K562 (cell line): ENCODE results near the gene MRPL55. TPM values are rescaled to one million over a fixed set of nuclear protein-coding genes. Genes with fewer than 3 reads are reported as not detected.

Experiments used
- ARID2 ChIP-seq: fragments of 450-650 bp; IDR thresholded peaks from 2 replicates; pipeline ENCODE4 v1.6.1; 2017; ENCODE audit warnings: antibody characterized with exemption, mild to moderate bottlenecking
- CXXC5 ChIP-seq: fragments of 250-450 bp; sonication (Bioruptor Pico); IDR thresholded peaks from 2 replicates; pipeline ENCODE4 v1.8.0; 2022; ENCODE audit warnings: inconsistent platforms, mild to moderate bottlenecking, moderate library complexity
- LCOR ChIP-seq: sonication (generic); formaldehyde crosslinking; IDR thresholded peaks from 2 replicates; pipeline ENCODE4 v1.8.0; 2022; ENCODE audit warnings: mild to moderate bottlenecking, missing genetic modification reagents
- OTX1 ChIP-seq: fragments of 450-650 bp; formaldehyde crosslinking; IDR thresholded peaks from 2 replicates; pipeline ENCODE4 v1.4.0; 2022; ENCODE audit warnings: mild to moderate bottlenecking
- POLR3G ChIP-seq: IDR thresholded peaks from 2 replicates; pipeline ENCODE4 v1.6.1; 2011; ENCODE audit not compliant: insufficient read length, insufficient replicate concordance; ENCODE audit errors: extremely low read depth
- RAD51 ChIP-seq: fragments of 450-650 bp; IDR thresholded peaks from 2 replicates; pipeline ENCODE4 v1.7.1; 2016; ENCODE audit warnings: low read depth, mild to moderate bottlenecking, borderline replicate concordance
- SAFB ChIP-seq: fragments of 200-400 bp; formaldehyde crosslinking; IDR thresholded peaks from 2 replicates; pipeline ENCODE4 v1.6.1; 2017; ENCODE audit warnings: low read depth, low read length, borderline replicate concordance
- SAP30 ChIP-seq: fragments of 200-600 bp; sonication (generic); IDR thresholded peaks from 2 replicates; pipeline ENCODE4 v1.6.1; 2012; ENCODE audit warnings: borderline replicate concordance, low read depth, mild to moderate bottlenecking, moderate library complexity, low read length, control low read depth, inconsistent platforms; ENCODE audit not compliant: insufficient read depth, poor library complexity, severe bottlenecking
- SPI1 ChIP-seq: IDR thresholded peaks from 2 replicates; pipeline ENCODE4 v1.6.1; 2011; ENCODE audit warnings: low read depth, low read length, control low read depth, borderline replicate concordance
- SREBF1 ChIP-seq: fragments of 150-350 bp; IDR thresholded peaks from 2 replicates; pipeline ENCODE4 v1.6.1; 2014; ENCODE audit warnings: antibody characterized with exemption, low read depth, low read length, borderline replicate concordance
- THRAP3 ChIP-seq: fragments of 450-650 bp; IDR thresholded peaks from 2 replicates; pipeline ENCODE4 v1.6.1; 2016; ENCODE audit warnings: mild to moderate bottlenecking, inconsistent platforms, borderline replicate concordance
- YY1 ChIP-seq, 3 experiments: IDR thresholded peaks; 2 replicates each; pipeline ENCODE4 v1.6.1; 2011; ENCODE audit warnings: low read length in 2 of 3, mild to moderate bottlenecking in 2 of 3, moderate library complexity in 2 of 3, borderline replicate concordance in 1 of 3, control low read depth in 1 of 3, low read depth in 1 of 3; ENCODE audit not compliant: insufficient read depth in 3 of 3, insufficient replicate concordance in 2 of 3, control insufficient read depth in 1 of 3, insufficient read length in 1 of 3; ENCODE audit errors: extremely low read depth in 1 of 3
- ZNF146 ChIP-seq: IDR thresholded peaks from one replicate; pipeline ENCODE4 v1.6.1; 2018; ENCODE audit warnings: missing compliant biosample characterization; ENCODE audit not compliant: unreplicated experiment
- ZNF253 ChIP-seq: fragments of 250-450 bp; sonication (Bioruptor Pico); conservative IDR thresholded peaks from 2 replicates; pipeline ENCODE4 v1.6.1; 2021; ENCODE audit warnings: mild to moderate bottlenecking
- ZNF584 ChIP-seq: fragments of 200-800 bp; sonication (Bioruptor generic); IDR thresholded peaks from 2 replicates; pipeline ENCODE4 v1.6.1; 2016; ENCODE audit warnings: low read depth, mild to moderate bottlenecking, missing genetic modification characterization, missing compliant biosample characterization
- ZZZ3 ChIP-seq: fragments of 450-650 bp; IDR thresholded peaks from 2 replicates; pipeline ENCODE4 v1.6.1; 2016; ENCODE audit warnings: antibody characterized with exemption, mild to moderate bottlenecking, moderate library complexity
- polyA plus RNA-seq, 8 experiments: library from polyadenylated mRNA; depleted of rRNA in 4 of 8; stranded (reverse) in 5 of 8; unstranded in 3 of 8; fragments of >200 nt; fragmentation: Nextera tagmentation in 2 of 8; fragmentation: Illumina TruSeq in 1 of 8; extraction: Ambion mirVana in 2 of 8; extraction: Trizol in 1 of 8; gene quantifications; 2 replicates each; pipeline versions ENCODE4 v1.2.1 to v1.2.3, GENCODE V29; 2011 to 2014; ENCODE audit warnings: inconsistent platforms in 1 of 8, missing spikeins in 1 of 8
- total RNA-seq, 7 experiments: library from RNA; depleted of rRNA in 6 of 7; stranded (reverse); fragments of >200 nt in 6 of 7; fragmentation: Illumina TruSeq in 2 of 7; extraction: Trizol in 2 of 7; gene quantifications; 2 replicates each; pipeline versions ENCODE4 v1.2.1 to v1.2.3, GENCODE V29; 2011 to 2021; ENCODE audit warnings: low replicate concordance in 1 of 7
- TF ChIP-seq, protein P1 (sequence below): fragments of 450-650 bp; IDR thresholded peaks from 2 replicates; pipeline ENCODE4 v1.7.1; 2018; ENCODE audit warnings: mild to moderate bottlenecking, low read depth; ENCODE audit not compliant: partially characterized antibody
- TF ChIP-seq, protein P2 (sequence below): fragments of 450-650 bp; IDR thresholded peaks from 2 replicates; pipeline ENCODE4 v1.6.1; 2016; ENCODE audit warnings: mild to moderate bottlenecking
- TF ChIP-seq, protein P3 (sequence below): fragments of 450-650 bp; formaldehyde crosslinking; conservative IDR thresholded peaks from 2 replicates; pipeline ENCODE4 v1.4.0; 2022; ENCODE audit warnings: mild to moderate bottlenecking, missing genetic modification characterization
- TF ChIP-seq, protein P4 (sequence below): fragments of 250-450 bp; sonication (Bioruptor Pico); IDR thresholded peaks from 2 replicates; pipeline ENCODE4 v1.9.0; 2021; ENCODE audit warnings: mild to moderate bottlenecking

MRPL55 gene
- total and polyA plus RNA-seq, 9 of the 15 experiments (the other 6 are each of a cell fraction or from before 2014, with no cell fraction given), result 34.9 to 228 (median 81.0) TPM

DNA sequence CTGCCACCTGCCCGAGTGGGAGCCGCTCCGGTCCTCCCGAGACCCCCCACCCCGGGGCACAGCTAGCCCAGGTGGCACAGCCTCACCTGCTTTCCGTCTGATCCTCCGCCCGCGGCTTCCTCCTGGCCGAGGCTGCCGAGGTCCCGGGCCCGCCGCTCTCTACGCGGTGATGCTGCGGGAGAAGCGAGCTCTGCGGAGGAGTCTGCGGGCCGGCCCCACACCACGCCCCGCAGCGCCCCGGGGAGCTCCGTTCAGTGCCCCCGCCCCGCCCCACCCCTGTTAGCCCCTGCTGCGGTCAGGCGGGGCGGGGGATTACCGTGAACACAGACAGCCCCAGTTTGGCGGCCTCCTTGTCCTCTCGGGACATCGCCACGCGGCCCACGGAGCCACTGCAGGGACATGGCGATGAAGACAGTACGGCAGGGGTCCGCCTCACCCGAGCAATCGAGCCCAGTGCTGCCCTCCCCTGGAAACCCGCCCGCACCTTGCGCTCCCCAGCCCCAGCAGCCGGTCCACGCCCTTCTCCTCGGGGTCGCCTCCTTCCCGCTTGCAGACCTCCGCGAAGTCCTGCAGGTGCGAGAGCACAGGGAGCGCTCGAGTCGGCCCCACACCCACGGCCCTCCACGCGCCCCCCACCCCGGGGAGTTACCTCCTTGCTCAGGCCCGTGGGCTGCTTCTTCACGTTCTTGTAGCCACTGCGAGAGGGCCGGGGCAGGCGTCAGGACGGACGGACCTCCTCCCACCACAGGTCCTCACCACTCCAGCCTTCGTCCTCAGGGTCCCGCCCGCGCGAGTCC lies 6.9 kb downstream of the MRPL55 start (continued):
- TF ChIP-seq, protein P1, sequence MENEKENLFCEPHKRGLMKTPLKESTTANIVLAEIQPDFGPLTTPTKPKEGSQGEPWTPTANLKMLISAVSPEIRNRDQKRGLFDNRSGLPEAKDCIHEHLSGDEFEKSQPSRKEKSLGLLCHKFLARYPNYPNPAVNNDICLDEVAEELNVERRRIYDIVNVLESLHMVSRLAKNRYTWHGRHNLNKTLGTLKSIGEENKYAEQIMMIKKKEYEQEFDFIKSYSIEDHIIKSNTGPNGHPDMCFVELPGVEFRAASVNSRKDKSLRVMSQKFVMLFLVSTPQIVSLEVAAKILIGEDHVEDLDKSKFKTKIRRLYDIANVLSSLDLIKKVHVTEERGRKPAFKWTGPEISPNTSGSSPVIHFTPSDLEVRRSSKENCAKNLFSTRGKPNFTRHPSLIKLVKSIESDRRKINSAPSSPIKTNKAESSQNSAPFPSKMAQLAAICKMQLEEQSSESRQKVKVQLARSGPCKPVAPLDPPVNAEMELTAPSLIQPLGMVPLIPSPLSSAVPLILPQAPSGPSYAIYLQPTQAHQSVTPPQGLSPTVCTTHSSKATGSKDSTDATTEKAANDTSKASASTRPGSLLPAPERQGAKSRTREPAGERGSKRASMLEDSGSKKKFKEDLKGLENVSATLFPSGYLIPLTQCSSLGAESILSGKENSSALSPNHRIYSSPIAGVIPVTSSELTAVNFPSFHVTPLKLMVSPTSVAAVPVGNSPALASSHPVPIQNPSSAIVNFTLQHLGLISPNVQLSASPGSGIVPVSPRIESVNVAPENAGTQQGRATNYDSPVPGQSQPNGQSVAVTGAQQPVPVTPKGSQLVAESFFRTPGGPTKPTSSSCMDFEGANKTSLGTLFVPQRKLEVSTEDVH, result no peak
- TF ChIP-seq RAD51, result peak; percentile 7; the same call in 1 of the 2 replicates
- peak; percentile 49; the same call in 1 of the 2 replicates for TF ChIP-seq LCOR (CRISPR knock-in tag)
- TF ChIP-seq ZNF253, result no peak
- TF ChIP-seq ZNF584, result no peak
- no peak for TF ChIP-seq ZNF146 (CRISPR knock-in tag)
- TF ChIP-seq POLR3G, result no peak
- TF ChIP-seq THRAP3, result no peak
- TF ChIP-seq ARID2, result no peak
- TF ChIP-seq, protein P2, sequence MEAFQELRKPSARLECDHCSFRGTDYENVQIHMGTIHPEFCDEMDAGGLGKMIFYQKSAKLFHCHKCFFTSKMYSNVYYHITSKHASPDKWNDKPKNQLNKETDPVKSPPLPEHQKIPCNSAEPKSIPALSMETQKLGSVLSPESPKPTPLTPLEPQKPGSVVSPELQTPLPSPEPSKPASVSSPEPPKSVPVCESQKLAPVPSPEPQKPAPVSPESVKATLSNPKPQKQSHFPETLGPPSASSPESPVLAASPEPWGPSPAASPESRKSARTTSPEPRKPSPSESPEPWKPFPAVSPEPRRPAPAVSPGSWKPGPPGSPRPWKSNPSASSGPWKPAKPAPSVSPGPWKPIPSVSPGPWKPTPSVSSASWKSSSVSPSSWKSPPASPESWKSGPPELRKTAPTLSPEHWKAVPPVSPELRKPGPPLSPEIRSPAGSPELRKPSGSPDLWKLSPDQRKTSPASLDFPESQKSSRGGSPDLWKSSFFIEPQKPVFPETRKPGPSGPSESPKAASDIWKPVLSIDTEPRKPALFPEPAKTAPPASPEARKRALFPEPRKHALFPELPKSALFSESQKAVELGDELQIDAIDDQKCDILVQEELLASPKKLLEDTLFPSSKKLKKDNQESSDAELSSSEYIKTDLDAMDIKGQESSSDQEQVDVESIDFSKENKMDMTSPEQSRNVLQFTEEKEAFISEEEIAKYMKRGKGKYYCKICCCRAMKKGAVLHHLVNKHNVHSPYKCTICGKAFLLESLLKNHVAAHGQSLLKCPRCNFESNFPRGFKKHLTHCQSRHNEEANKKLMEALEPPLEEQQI, result no peak
- peak in 1 of 3 experiments; percentile 20 for TF ChIP-seq YY1 (IDR thresholded peaks at IDR 0.05; ENCODE audit: borderline replicate concordance in 1 of 3, control insufficient read depth in 1 of 3, extremely low read depth in 1 of 3, insufficient read depth in 3 of 3, insufficient read length in 1 of 3, insufficient replicate concordance in 2 of 3, low read depth in 1 of 3, low read length in 2 of 3)
- TF ChIP-seq OTX1 (CRISPR knock-in tag), result peak; percentile 49; the same call in 1 of the 2 replicates
- TF ChIP-seq SAP30, result peak; percentile 25
- TF ChIP-seq, protein P3, sequence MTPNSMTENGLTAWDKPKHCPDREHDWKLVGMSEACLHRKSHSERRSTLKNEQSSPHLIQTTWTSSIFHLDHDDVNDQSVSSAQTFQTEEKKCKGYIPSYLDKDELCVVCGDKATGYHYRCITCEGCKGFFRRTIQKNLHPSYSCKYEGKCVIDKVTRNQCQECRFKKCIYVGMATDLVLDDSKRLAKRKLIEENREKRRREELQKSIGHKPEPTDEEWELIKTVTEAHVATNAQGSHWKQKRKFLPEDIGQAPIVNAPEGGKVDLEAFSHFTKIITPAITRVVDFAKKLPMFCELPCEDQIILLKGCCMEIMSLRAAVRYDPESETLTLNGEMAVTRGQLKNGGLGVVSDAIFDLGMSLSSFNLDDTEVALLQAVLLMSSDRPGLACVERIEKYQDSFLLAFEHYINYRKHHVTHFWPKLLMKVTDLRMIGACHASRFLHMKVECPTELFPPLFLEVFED, result 0 out of 2 replicates have a peak, but pooled peaks have one; percentile 37
- peak; percentile 44 for TF ChIP-seq CXXC5
- TF ChIP-seq SREBF1, result no peak
- TF ChIP-seq ZZZ3, result no peak
- peak; percentile 78; the same call in 1 of the 2 replicates for TF ChIP-seq SAFB
- TF ChIP-seq, protein P4, sequence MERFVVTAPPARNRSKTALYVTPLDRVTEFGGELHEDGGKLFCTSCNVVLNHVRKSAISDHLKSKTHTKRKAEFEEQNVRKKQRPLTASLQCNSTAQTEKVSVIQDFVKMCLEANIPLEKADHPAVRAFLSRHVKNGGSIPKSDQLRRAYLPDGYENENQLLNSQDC, result no peak
- TF ChIP-seq SPI1, result no peak
